Small intestine (tissue), 7 donors: ENCODE measurements around the gene SLC6A12. TPM values are rescaled to one million over a fixed set of nuclear protein-coding genes. Genes with fewer than 3 reads are reported as not detected.

ENCODE experiments used
- DNase-seq, 2 donors: peaks; one replicate each; pipeline versions ENCODE4 v3.0.0 to v3.0.0-alpha.2; 2013
- FAIRE-seq: peaks from 2 replicates; lab custom pipeline; 2012; peaks lifted over from hg19 to GRCh38; lab: Jason Lieb, UNC
- H3K27ac ChIP-seq, 3 donors: one replicate each; pipeline ENCODE4 v1.5.1; 2013; ENCODE audit warnings: low read length in 2 of 3, mild to moderate bottlenecking in 2 of 3, control low read depth in 1 of 3, inconsistent platforms in 1 of 3, low read depth in 1 of 3, moderate library complexity in 1 of 3
- H3K27me3 ChIP-seq, 3 donors: one replicate each; pipeline ENCODE4 v1.6.1; 2013; ENCODE audit warnings: low read length in 3 of 3, inconsistent platforms in 1 of 3; ENCODE audit not compliant: control insufficient read depth in 3 of 3, insufficient read depth in 3 of 3
- H3K36me3 ChIP-seq, 3 donors: one replicate each; pipeline ENCODE4 v1.6.1; 2013; ENCODE audit warnings: low read length in 3 of 3, inconsistent platforms in 1 of 3, low read depth in 1 of 3, mild to moderate bottlenecking in 1 of 3, moderate library complexity in 1 of 3; ENCODE audit not compliant: control insufficient read depth in 3 of 3, insufficient read depth in 2 of 3
- H3K4me1 ChIP-seq, 3 donors: one replicate each; pipeline ENCODE4 v1.6.1; 2013; ENCODE audit warnings: low read length in 2 of 3, inconsistent platforms in 1 of 3, low read depth in 1 of 3, mild to moderate bottlenecking in 1 of 3, moderate library complexity in 1 of 3; ENCODE audit not compliant: control insufficient read depth in 3 of 3, insufficient read depth in 2 of 3
- H3K4me3 ChIP-seq, 3 donors: one replicate each; pipeline ENCODE4 v1.5.1; 2013; ENCODE audit warnings: low read length in 3 of 3, control low read depth in 1 of 3, inconsistent platforms in 1 of 3, low read depth in 1 of 3, mild to moderate bottlenecking in 1 of 3, moderate library complexity in 1 of 3
- H3K9me3 ChIP-seq, 2 donors: one replicate each; pipeline ENCODE4 v1.6.1; 2013; ENCODE audit warnings: low read depth in 1 of 2, low read length in 1 of 2; ENCODE audit not compliant: control insufficient read depth in 2 of 2, insufficient read depth in 1 of 2
- WGBS, 3 donors: extraction: QIAGEN DNeasy Blood & Tissue Kit; methylation state at CpG; one replicate each; pipeline ENCODE4 v1.1.7; 2013; 5-methylcytosine and 5-hydroxymethylcytosine counted together
- polyA plus RNA-seq, 4 donors: library from polyadenylated mRNA; stranded (reverse) in 3 of 4; unstranded in 1 of 4; fragments of 200-250 nt in 3 of 4; fragments of 120-200 nt in 1 of 4; gene quantifications; one replicate each; pipeline versions ENCODE4 v1.2.1 to v1.2.3, GENCODE V29; 2013
- donor health status: healthy with polysubstance abuse.
- donor health status: control.
- donor health status: control.
- donor health status: Bipolar disorder and iron deficiency.
- donor health status: healthy.

Gene SLC6A12
- polyA plus RNA-seq, 4 donors: 0.06 to 9.4 (median 1.7) TPM

GRCh38 chr12:179131-179884 is 34.6 kb downstream of the SLC6A12 start:
- FAIRE-seq (no peak), DNase-seq (no peak)
- Histone ChIP-seq H3K4me1 (peaks cover 0 to 20% (median 14%) of the 10 kb centered on the region in 3 donors), H3K27me3 (no peaks in the 10 kb centered on the region), H3K36me3 (no peaks in the 10 kb centered on the region), H3K27ac (no peak overlapping the region), H3K9me3 (no peaks in the 10 kb centered on the region), H3K4me3 (no peak overlapping the region)
- WGBS, 3 donors: 74 to 80% (median 79%) methylated on average over 11 of the region's 11 CpGs

GRCh38 chr12:178829-179109 is 35.2 kb downstream of the SLC6A12 start:
- no peak for FAIRE-seq
- WGBS, 3 donors: 62 to 91% (median 81%) methylated on average over 3 of the region's 3 CpGs

GRCh38 chr12:177980-178828 is 35.8 kb downstream of the SLC6A12 start:
- DNase-seq: no peak
- Histone ChIP-seq H3K36me3 (no peaks in the 10 kb centered on the region), H3K4me3 (no peak overlapping the region), H3K9me3 (no peaks in the 10 kb centered on the region), H3K4me1 (peaks cover 0 to 20% (median 15%) of the 10 kb centered on the region in 3 donors), H3K27me3 (no peaks in the 10 kb centered on the region), H3K27ac (no peak overlapping the region)
- FAIRE-seq: no peak
- WGBS, 3 donors: 85 to 93% (median 90%) methylated on average over 20 of the region's 20 CpGs

More at GRCh38 chr12:178829-179109, 35.2 kb downstream of the SLC6A12 start:
- DNase-seq: no peak
- H3K4me1 ChIP-seq: peaks cover 0 to 20% (median 14%) of the 10 kb centered on the region in 3 donors
- H3K27me3 ChIP-seq: no peaks in the 10 kb centered on the region
- no peak overlapping the region for H3K4me3 ChIP-seq
- no peaks in the 10 kb centered on the region for H3K9me3 ChIP-seq
- no peaks in the 10 kb centered on the region for H3K36me3 ChIP-seq
- H3K27ac ChIP-seq: no peak overlapping the region

- H3K4me1 ChIP-seq: peaks cover 0 to 20% (median 16%) of the 10 kb centered on the region in 3 donors
- no peaks in the 10 kb centered on the region for H3K36me3 ChIP-seq
- no peaks in the 10 kb centered on the region for H3K9me3 ChIP-seq
- H3K27ac ChIP-seq: no peak overlapping the region
- no peak overlapping the region for H3K4me3 ChIP-seq
- WGBS, 3 donors: 69 to 80% (median 73%) methylated on average over 10 to 11 of the region's 11 CpGs
- FAIRE-seq (no peak), DNase-seq (no peak)
- H3K27me3 ChIP-seq: no peaks in the 10 kb centered on the region
These were observed 36.5 kb downstream of the SLC6A12 start for GRCh38 chr12:177336-177979.

- no peak for FAIRE-seq
- peak; percentile 88 to 97 for DNase-seq
- no peaks in the 10 kb centered on the region for H3K9me3 ChIP-seq
- H3K27me3 ChIP-seq: no peaks in the 10 kb centered on the region
- no peak overlapping the region for H3K4me3 ChIP-seq
- peak overlapping the region; percentile 51 to 83 (median 74) for H3K27ac ChIP-seq
- no peaks in the 10 kb centered on the region for H3K36me3 ChIP-seq
- peaks cover 0 to 24% (median 16%) of the 10 kb centered on the region in 3 donors for H3K4me1 ChIP-seq
- 23 to 50% (median 41%) methylated on average over 14 to 16 of the region's 16 CpGs for whole genome bisulfite sequencing, 3 donors
These were observed 37.4 kb downstream of the SLC6A12 start for GRCh38 chr12:176321-177181.

GRCh38 chr12:175759-176158 is 38.2 kb downstream of the SLC6A12 start:
- DNase-seq: no peak

GRCh38 chr12:175250-175649 is 38.7 kb downstream of the SLC6A12 start:
- H3K27ac ChIP-seq: no peak overlapping the region
- no peaks in the 10 kb centered on the region for H3K36me3 ChIP-seq
- peaks cover 0 to 26% (median 16%) of the 10 kb centered on the region in 3 donors for H3K4me1 ChIP-seq
- FAIRE-seq: no peak
- H3K9me3 ChIP-seq: no peaks in the 10 kb centered on the region
- 14 to 45% (median 31%) methylated on average over 10 of the region's 10 CpGs for WGBS, 3 donors
- H3K4me3 ChIP-seq: no peak overlapping the region
- H3K27me3 ChIP-seq: no peaks in the 10 kb centered on the region
- DNase-seq: peak in 1 of 2 donors; percentile 61

More at GRCh38 chr12:175759-176158, 38.2 kb downstream of the SLC6A12 start:
- no peaks in the 10 kb centered on the region for H3K9me3 ChIP-seq
- 72 to 83% (median 79%) methylated on average over 15 to 16 of the region's 16 CpGs for WGBS, 3 donors
- H3K36me3 ChIP-seq: no peaks in the 10 kb centered on the region
- peaks cover 0 to 26% (median 16%) of the 10 kb centered on the region in 3 donors for H3K4me1 ChIP-seq
- no peaks in the 10 kb centered on the region for H3K27me3 ChIP-seq
- H3K4me3 ChIP-seq: no peak overlapping the region
- no peak for FAIRE-seq
- peak overlapping the region in 2 of 3 donors; percentile 44 to 83 for H3K27ac ChIP-seq
